GM19193 (cell line): ENCODE results near the gene R3HDM2.

Experiments used
- POLR2A ChIP-seq: IDR thresholded peaks from 4 replicates; pipeline ENCODE4 v1.6.1; 2011; ENCODE audit not compliant: insufficient read depth, insufficient read length; ENCODE audit errors: extremely low read depth

The R3HDM2 gene

GRCh38 chr12:57260366-57260765, 170.5 kb downstream of the R3HDM2 start:
- TF ChIP-seq POLR2A = no peak

- TF ChIP-seq POLR2A = no peak
Observed at GRCh38 chr12:57258977-57259970, 171.6 kb downstream of the R3HDM2 start.

DNA sequence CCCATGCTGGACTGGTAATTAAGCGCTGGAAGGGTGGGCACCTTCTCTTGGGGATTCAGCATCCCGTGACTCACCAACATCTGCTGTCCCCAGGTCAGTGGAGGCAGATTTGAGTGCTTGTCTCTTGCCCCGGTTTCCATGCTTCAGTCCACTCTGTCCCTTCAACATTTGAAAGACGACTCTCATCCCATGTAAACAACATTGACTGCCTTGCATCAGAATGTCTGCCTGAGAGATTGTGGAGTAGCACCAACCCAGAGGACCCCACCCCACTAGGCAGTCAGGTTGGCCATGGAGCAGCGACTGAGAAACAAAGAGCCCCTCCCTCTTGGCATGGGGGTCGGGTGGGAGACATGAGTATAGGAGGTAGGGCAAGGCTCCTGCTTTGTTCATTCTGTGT, 174.9 kb downstream of the R3HDM2 start:
- TF ChIP-seq POLR2A = no peak

DNA sequence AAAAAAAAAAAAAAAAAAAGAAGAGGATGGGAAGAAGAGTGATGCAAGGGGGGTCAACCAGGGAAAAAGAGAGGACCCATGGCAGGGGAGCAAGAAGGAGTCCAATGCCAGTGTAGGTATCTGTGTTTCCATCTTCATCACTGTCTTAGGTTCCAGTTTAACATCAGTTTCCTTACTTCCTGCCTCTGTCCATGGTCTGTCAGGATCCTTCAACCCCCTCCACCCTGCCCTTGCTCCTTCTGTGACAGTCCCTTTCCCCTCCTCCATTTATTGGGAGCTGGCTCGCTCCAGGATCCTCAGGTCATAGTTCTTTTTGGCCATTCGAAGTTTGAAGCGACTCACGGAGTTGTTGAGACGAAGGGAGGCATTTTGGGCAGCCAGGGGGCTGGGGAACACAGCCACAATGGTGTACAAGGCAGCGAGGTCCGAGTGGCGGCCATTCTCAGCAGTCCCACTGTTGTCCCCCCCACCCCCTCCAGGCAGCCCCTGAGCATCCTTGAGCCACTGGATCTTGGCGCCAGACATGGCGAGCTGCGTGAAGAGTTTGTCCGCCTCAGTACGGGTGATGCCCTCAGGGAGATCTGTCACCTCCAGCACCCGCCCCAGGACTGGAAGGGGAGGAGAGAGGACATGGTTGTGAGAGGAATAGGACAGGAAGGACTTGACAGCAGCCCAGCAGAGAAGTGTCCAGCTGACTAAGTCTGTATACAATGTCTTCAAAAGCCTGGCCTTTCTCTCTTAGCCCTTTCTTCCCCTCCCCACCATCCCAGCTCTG, 176.2 kb downstream of the R3HDM2 start:
- no peak for TF ChIP-seq POLR2A

- no peak for TF ChIP-seq POLR2A
Observed at GRCh38 chr12:57250956-57251355, 179.9 kb downstream of the R3HDM2 start, which contains the start of gene STAC3. Gene STAC3 (minus strand): TSS chr12:57251187. CDS start chr12:57249636, 1,551 bp downstream.

GRCh38 chr12:57250541-57250940, 180.3 kb downstream of the R3HDM2 start:
- TF ChIP-seq POLR2A = no peak

DNA sequence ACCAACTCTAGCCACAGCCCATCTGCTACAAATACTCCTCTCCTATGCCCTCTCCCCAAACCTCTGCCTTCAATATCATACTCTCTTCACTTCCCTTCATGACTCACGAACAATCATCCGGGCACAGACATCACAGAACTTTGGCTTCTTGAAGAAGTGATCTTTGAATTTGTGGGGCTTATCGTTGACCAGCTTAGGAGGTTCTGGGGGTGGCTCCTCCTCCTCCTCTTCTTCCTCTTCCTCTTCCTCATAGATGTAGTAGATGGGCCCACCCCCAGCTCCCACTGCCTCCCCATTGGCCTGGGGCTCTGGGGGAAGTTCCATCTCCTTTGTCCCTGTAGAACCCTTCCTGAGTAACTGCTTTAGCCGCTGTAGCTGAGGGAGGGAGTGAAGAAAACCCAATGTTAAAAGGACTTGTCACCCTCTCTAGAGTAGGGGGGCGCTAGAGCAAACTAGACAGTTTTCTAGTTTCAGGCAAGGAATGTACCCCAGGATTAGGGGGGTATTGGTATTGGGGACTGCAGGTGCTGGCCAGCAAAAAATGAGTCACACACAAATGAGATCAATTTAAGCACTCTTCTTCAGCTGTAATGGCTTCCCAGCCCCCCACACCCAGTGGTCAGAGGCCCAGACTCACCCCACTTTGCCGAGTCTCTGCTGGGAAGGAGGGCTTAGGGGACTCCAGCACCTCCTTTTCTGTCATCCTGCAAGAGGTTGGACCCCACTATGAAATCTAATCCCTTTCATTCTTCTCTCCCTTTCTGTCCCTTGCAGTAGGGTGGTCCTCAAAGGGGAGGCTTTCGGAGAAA, 181.7 kb downstream of the R3HDM2 start:
- TF ChIP-seq POLR2A = no peak

- TF ChIP-seq POLR2A = no peak
Observed at GRCh38 chr12:57247041-57247440, 183.8 kb downstream of the R3HDM2 start.

- TF ChIP-seq POLR2A = no peak
Observed at GRCh38 chr12:57244312-57244696, 186.5 kb downstream of the R3HDM2 start.

- no peak for TF ChIP-seq POLR2A
Observed at GRCh38 chr12:57243521-57244311, 187.1 kb downstream of the R3HDM2 start.

- TF ChIP-seq POLR2A = peak; percentile 51
Observed at GRCh38 chr12:57242691-57243454, 188.0 kb downstream of the R3HDM2 start.

- TF ChIP-seq POLR2A = no peak
Observed at GRCh38 chr12:57242329-57242690, 188.5 kb downstream of the R3HDM2 start.
